K562 (cell line): Measurements from ENCODE around the gene CDKN1C. TPM values are rescaled to one million over a fixed set of nuclear protein-coding genes. Genes with fewer than 3 reads are reported as not detected.

Experiments used
- ATAC-seq: fragments of 200-7000 bp; cut with Tn5 transposase; 3 replicates; pipeline ENCODE4 v1.9.1; 2020; ENCODE audit warnings: moderate library complexity
- BruUV-seq: library from RNA; stranded (reverse); fragments of 400-500 nt; replicated peaks from 2 replicates; lab custom pipeline; 2021; lab: Mats Ljungman, UMichigan
- CTCF ChIA-PET: fragments of 300-600 bp; formaldehyde crosslinking; extraction: SDS; loops from one replicate; lab custom pipeline; 2021; ENCODE audit warnings: low intra/inter-chr PET ratio; lab: Yijun Ruan, JAX
- POLR2A ChIA-PET: fragments of 300-600, 350-650 bp; sonication (Branson Sonifier 250); formaldehyde crosslinking; extraction: SDS; loops from one replicate; lab custom pipeline; 2021; ENCODE audit warnings: antibody characterized with exemption, inconsistent platforms; lab: Yijun Ruan, JAX
- DNase-seq, 4 experiments: peaks; one replicate each; pipeline versions ENCODE4 v3.0.0 to v3.0.0-alpha.2; 2011 to 2018; ENCODE audit warnings: low spot score in 3 of 4, mixed read lengths in 3 of 4; ENCODE audit errors: extremely low read depth in 1 of 4
- FAIRE-seq: peaks from 2 replicates; lab custom pipeline; 2011; peaks lifted over from hg19 to GRCh38; lab: Jason Lieb, UNC
- H2AFZ ChIP-seq: 2 replicates; pipeline ENCODE4 v1.6.0; 2011; ENCODE audit warnings: low read depth, low read length, control low read depth, inconsistent platforms
- H3K27ac ChIP-seq: fragments of 200-600 bp; 3 replicates; pipeline ENCODE4 v1.8.0; 2011; ENCODE audit warnings: low read depth, mild to moderate bottlenecking, control low read depth, inconsistent platforms, low read length, moderate library complexity, mixed read lengths; ENCODE audit errors: extremely low read depth
- H3K27me3 ChIP-seq, 2 experiments: fragments of 300-600 bp in 1 of 2; 2 replicates in 1 of 2; 3 replicates in 1 of 2; pipeline versions ENCODE4 v1.6.0 to v1.8.0; 2011; ENCODE audit warnings: inconsistent platforms in 2 of 2, low read length in 2 of 2, mild to moderate bottlenecking in 1 of 2, mixed read lengths in 1 of 2, moderate library complexity in 1 of 2; ENCODE audit not compliant: control insufficient read depth in 2 of 2, insufficient read depth in 2 of 2
- H3K36me3 ChIP-seq: fragments of 300-600 bp; 3 replicates; pipeline ENCODE4 v1.8.0; 2011; ENCODE audit warnings: mild to moderate bottlenecking, low read length, inconsistent platforms; ENCODE audit not compliant: control insufficient read depth, insufficient read depth
- H3K4me1 ChIP-seq, 2 experiments: fragments of 200-600 bp in 1 of 2; replicated peaks in 1 of 2; 2 replicates in 1 of 2; 3 replicates in 1 of 2; pipeline versions ENCODE4 v1.5.1 to v1.8.0; 2011; ENCODE audit warnings: inconsistent platforms in 2 of 2, low read length in 2 of 2, mild to moderate bottlenecking in 1 of 2, mixed read lengths in 1 of 2, moderate library complexity in 1 of 2; ENCODE audit not compliant: control insufficient read depth in 2 of 2, insufficient read depth in 2 of 2
- H3K4me2 ChIP-seq: 2 replicates; pipeline ENCODE4 v1.6.1; 2011; ENCODE audit warnings: low read length, control low read depth, inconsistent platforms, mixed read lengths; ENCODE audit not compliant: insufficient read depth
- H3K4me3 ChIP-seq: fragments of 200-600 bp; sonication (generic), shearing (Covaris generic); 2 replicates; pipeline ENCODE4 v1.5.1; 2016; ENCODE audit warnings: control low read depth, inconsistent platforms
- H3K79me2 ChIP-seq: fragments of 200-600 bp; 3 replicates; pipeline ENCODE4 v1.8.0; 2011; ENCODE audit warnings: low read length, inconsistent platforms; ENCODE audit not compliant: control insufficient read depth, insufficient read depth
- H3K9ac ChIP-seq, 2 experiments: 2 replicates each; pipeline versions ENCODE4 v1.6.0 to v1.6.1; 2011; ENCODE audit warnings: low read depth in 2 of 2, low read length in 2 of 2, control low read depth in 1 of 2, inconsistent platforms in 1 of 2, mild to moderate bottlenecking in 1 of 2, mixed read lengths in 1 of 2; ENCODE audit not compliant: insufficient read depth in 1 of 2
- H3K9me1 ChIP-seq: one replicate; pipeline ENCODE4 v1.6.0; 2011; ENCODE audit warnings: inconsistent platforms, mild to moderate bottlenecking, low read length, moderate library complexity; ENCODE audit not compliant: control insufficient read depth, insufficient read depth
- H3K9me3 ChIP-seq: replicated peaks from 2 replicates; pipeline ENCODE4 v1.5.1; 2011; ENCODE audit warnings: low read depth, low read length, inconsistent platforms; ENCODE audit not compliant: control insufficient read depth, insufficient read depth
- H4K20me1 ChIP-seq: replicated peaks from 2 replicates; pipeline ENCODE4 v1.6.1; 2011; ENCODE audit warnings: low read length, inconsistent platforms, mixed read lengths; ENCODE audit not compliant: control insufficient read depth, insufficient read depth
- BCOR ChIP-seq: fragments of 450-650 bp; IDR thresholded peaks from 2 replicates; pipeline ENCODE4 v1.6.1; 2016
- CBX5 ChIP-seq: IDR thresholded peaks from 2 replicates; pipeline ENCODE4 v1.6.1; 2014; ENCODE audit warnings: low read depth, borderline replicate concordance
- EZH2 ChIP-seq: IDR thresholded peaks from 2 replicates; pipeline ENCODE4 v1.6.1; 2012; ENCODE audit warnings: low read depth, mild to moderate bottlenecking, inconsistent platforms, low read length, borderline replicate concordance
- IRF9 ChIP-seq: fragments of 450-650 bp; IDR thresholded peaks from 2 replicates; pipeline ENCODE4 v1.6.1; 2016; ENCODE audit warnings: missing biosample characterization, missing genetic modification characterization
- KDM1A ChIP-seq, 2 experiments: fragments of 450-650 bp; IDR thresholded peaks; 2 replicates each; pipeline ENCODE4 v1.6.1; 2016; ENCODE audit warnings: mild to moderate bottlenecking in 2 of 2
- MLX ChIP-seq, 2 experiments: fragments of 450-650 bp in 1 of 2; sonication (generic) in 1 of 2; formaldehyde crosslinking; conservative IDR thresholded peaks; 2 replicates each; pipeline versions ENCODE4 v1.4.0 to v1.8.1; 2020 to 2022; ENCODE audit warnings: mild to moderate bottlenecking in 1 of 2, missing genetic modification reagents in 1 of 2
- TAF9B ChIP-seq: fragments of 450-650 bp; IDR thresholded peaks from 2 replicates; pipeline ENCODE4 v1.6.1; 2018; ENCODE audit warnings: mild to moderate bottlenecking; ENCODE audit not compliant: partially characterized antibody
- ZNF324 ChIP-seq: fragments of 250-450 bp; sonication (Bioruptor Pico); IDR thresholded peaks from 2 replicates; pipeline ENCODE4 v1.4.0; 2020; ENCODE audit warnings: mild to moderate bottlenecking
- ZNF766 ChIP-seq: fragments of 200-800 bp; sonication (Bioruptor generic); conservative IDR thresholded peaks from 2 replicates; pipeline ENCODE4 v1.6.1; 2016; ENCODE audit warnings: missing genetic modification characterization, missing compliant biosample characterization
- WGBS: fragments of 100-300 bp; shearing (Covaris generic); methylation state at CpG from one replicate; pipeline ENCODE4 v1.1.6; 2016; ENCODE audit warnings: low coverage, mixed read lengths; ENCODE audit not compliant: insufficient coverage; ENCODE audit errors: missing lambda C conversion rate; 5-methylcytosine and 5-hydroxymethylcytosine counted together
- in situ Hi-C: fragments of 300-500 bp; cut with MboI; formaldehyde crosslinking; loops from 4 replicates; pipeline ENCODE4 v1.15.0; 2018; ENCODE audit warnings: inconsistent platforms, mixed read lengths
- intact Hi-C: fragments of 100-400 bp; cut with micrococcal nuclease; formaldehyde crosslinking; loops from 2 replicates; pipeline ENCODE4 v1.14.2; 2022
- polyA plus RNA-seq, 8 experiments: library from polyadenylated mRNA; depleted of rRNA in 4 of 8; stranded (reverse) in 5 of 8; unstranded in 3 of 8; fragments of >200 nt; fragmentation: Nextera tagmentation in 2 of 8; fragmentation: Illumina TruSeq in 1 of 8; extraction: Ambion mirVana in 2 of 8; extraction: Trizol in 1 of 8; gene quantifications; 2 replicates each; pipeline versions ENCODE4 v1.2.1 to v1.2.3, GENCODE V29; 2011 to 2014; ENCODE audit warnings: inconsistent platforms in 1 of 8, missing spikeins in 1 of 8
- total RNA-seq, 7 experiments: library from RNA; depleted of rRNA in 6 of 7; stranded (reverse); fragments of >200 nt in 6 of 7; fragmentation: Illumina TruSeq in 2 of 7; extraction: Trizol in 2 of 7; gene quantifications; 2 replicates each; pipeline versions ENCODE4 v1.2.1 to v1.2.3, GENCODE V29; 2011 to 2021; ENCODE audit warnings: low replicate concordance in 1 of 7
- TF ChIP-seq, protein P1 (sequence below), 2 experiments: fragments of 450-650 bp; formaldehyde crosslinking in 1 of 2; IDR thresholded peaks; 2 replicates each; pipeline versions ENCODE4 v1.4.0 to v1.6.1; 2014 to 2020; ENCODE audit warnings: mild to moderate bottlenecking in 2 of 2, borderline replicate concordance in 1 of 2, low read depth in 1 of 2
- TF ChIP-seq, protein P2 (sequence below): fragments of 250-450 bp; sonication (Bioruptor Pico); IDR thresholded peaks from 2 replicates; pipeline ENCODE4 v1.8.0; 2021; ENCODE audit warnings: borderline replicate concordance, mild to moderate bottlenecking, moderate library complexity; ENCODE audit not compliant: poor library complexity, severe bottlenecking

Gene CDKN1C
- total and polyA plus RNA-seq, 9 of the 15 experiments (the other 6 are each of a cell fraction or from before 2014, with no cell fraction given), result 2.8 to 21.1 (median 9.3) TPM

DNA sequence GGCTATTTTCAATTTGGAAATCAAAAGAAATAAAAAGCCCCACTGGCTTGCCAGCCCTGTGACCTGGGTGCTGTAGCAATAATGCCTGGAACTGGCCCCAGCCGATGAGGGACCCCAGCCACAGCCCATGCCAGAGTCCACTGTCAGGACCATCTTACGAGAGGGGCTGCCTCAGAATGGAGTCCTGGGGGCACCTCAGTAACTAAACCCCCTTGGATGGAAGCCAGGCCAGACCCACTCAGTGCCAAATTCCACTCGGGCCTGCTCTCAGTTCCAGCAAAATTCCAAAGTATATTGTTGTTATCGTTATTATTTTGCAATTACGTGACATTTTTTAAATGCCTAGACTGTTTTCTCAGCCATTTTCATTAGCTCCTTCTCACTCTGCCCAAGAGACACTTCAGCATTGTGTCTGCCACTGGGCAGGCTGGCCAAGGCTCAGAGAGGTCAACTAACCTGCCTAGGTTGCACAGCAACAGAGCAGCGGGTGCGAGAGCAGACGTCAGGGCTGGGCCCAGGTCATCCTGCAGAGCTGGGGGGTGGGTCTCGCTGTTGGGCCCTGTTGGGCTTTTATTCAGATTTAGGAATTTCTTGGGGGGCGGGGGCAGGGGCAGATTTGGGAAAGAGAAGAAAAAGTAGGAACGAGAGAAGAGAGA lies 19.5 kb downstream of the CDKN1C start:
- H3K9me1 ChIP-seq, result no peaks in the 10 kb centered on the region
- POLR2A ChIA-PET, result no interaction called here
- no peaks in the 10 kb centered on the region for H4K20me1 ChIP-seq
- no peak overlapping the region for H3K27ac ChIP-seq
- ATAC-seq (no peak), FAIRE-seq (no peak), DNase-seq (no peak)
- no peak overlapping the region for H3K9ac ChIP-seq
- intact Hi-C loops, result no loop called here
- in situ Hi-C loops, result no loop called here
- H3K4me3 ChIP-seq, result no peak overlapping the region
- no peaks in the 10 kb centered on the region for H3K27me3 ChIP-seq
- no TSS peak for BruUV-seq
- no peak overlapping the region for H3K4me2 ChIP-seq
- H3K36me3 ChIP-seq, result no peaks in the 10 kb centered on the region
- no peaks in the 10 kb centered on the region for H3K79me2 ChIP-seq
- H3K4me1 ChIP-seq, result peaks cover 10 to 49% of the 10 kb centered on the region in 2 experiments; a peak in 4 of 5 replicates
- no peak overlapping the region for H2AFZ ChIP-seq
- CTCF ChIA-PET, result no interaction called here
- WGBS, result 75% methylated on average over 8 of the region's 11 CpGs
- peaks cover 7% of the 10 kb centered on the region for H3K9me3 ChIP-seq
- TF ChIP-seq TAF9B (no peak), CBX5 (no peak), ZNF324 (CRISPR knock-in tag) (no peak), ZNF766 (no peak), BCOR (peak; percentile 79), MLX (CRISPR knock-in tag; conservative IDR thresholded peaks at IDR 0.05) (no peak), IRF9 (no peak), KDM1A (IDR thresholded peaks at IDR 0.05) (peak in 1 of 2 experiments; percentile 69; a peak in 2 of 4 replicates), EZH2 (no peak)
- TF ChIP-seq, protein P1, sequence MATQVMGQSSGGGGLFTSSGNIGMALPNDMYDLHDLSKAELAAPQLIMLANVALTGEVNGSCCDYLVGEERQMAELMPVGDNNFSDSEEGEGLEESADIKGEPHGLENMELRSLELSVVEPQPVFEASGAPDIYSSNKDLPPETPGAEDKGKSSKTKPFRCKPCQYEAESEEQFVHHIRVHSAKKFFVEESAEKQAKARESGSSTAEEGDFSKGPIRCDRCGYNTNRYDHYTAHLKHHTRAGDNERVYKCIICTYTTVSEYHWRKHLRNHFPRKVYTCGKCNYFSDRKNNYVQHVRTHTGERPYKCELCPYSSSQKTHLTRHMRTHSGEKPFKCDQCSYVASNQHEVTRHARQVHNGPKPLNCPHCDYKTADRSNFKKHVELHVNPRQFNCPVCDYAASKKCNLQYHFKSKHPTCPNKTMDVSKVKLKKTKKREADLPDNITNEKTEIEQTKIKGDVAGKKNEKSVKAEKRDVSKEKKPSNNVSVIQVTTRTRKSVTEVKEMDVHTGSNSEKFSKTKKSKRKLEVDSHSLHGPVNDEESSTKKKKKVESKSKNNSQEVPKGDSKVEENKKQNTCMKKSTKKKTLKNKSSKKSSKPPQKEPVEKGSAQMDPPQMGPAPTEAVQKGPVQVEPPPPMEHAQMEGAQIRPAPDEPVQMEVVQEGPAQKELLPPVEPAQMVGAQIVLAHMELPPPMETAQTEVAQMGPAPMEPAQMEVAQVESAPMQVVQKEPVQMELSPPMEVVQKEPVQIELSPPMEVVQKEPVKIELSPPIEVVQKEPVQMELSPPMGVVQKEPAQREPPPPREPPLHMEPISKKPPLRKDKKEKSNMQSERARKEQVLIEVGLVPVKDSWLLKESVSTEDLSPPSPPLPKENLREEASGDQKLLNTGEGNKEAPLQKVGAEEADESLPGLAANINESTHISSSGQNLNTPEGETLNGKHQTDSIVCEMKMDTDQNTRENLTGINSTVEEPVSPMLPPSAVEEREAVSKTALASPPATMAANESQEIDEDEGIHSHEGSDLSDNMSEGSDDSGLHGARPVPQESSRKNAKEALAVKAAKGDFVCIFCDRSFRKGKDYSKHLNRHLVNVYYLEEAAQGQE (IDR thresholded peaks at IDR 0.05; ENCODE audit: borderline replicate concordance), result no peak
- TF ChIP-seq, protein P1 (CRISPR knock-in tag; IDR thresholded peaks at IDR 0.05; ENCODE audit: low read depth), result no peak
- TF ChIP-seq, protein P2, sequence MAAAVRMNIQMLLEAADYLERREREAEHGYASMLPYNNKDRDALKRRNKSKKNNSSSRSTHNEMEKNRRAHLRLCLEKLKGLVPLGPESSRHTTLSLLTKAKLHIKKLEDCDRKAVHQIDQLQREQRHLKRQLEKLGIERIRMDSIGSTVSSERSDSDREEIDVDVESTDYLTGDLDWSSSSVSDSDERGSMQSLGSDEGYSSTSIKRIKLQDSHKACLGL (CRISPR knock-in tag), result no peak
